Measurements from ENCODE around the gene GJC2.

DNA sequence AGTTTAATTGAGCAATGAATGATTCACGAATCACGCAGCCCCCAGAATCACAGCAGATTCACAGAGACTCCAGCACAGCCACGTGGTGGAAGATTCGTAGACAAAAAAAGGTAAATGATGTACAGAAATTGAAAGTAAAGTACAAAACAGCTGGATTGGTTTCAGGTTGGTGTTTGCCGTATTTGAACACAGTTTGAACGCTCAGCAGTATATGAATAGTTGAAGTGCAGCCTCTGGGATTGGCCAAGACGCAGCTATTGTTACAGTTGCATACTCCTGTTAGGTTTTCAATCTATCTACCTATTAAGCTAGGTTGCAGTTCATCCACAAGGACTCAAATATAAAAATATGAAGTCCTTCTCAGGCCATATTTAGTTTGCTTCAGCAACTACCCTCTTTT, 37.6 kb upstream of the GJC2 start:
- TF ChIP-seq, protein P1, sequence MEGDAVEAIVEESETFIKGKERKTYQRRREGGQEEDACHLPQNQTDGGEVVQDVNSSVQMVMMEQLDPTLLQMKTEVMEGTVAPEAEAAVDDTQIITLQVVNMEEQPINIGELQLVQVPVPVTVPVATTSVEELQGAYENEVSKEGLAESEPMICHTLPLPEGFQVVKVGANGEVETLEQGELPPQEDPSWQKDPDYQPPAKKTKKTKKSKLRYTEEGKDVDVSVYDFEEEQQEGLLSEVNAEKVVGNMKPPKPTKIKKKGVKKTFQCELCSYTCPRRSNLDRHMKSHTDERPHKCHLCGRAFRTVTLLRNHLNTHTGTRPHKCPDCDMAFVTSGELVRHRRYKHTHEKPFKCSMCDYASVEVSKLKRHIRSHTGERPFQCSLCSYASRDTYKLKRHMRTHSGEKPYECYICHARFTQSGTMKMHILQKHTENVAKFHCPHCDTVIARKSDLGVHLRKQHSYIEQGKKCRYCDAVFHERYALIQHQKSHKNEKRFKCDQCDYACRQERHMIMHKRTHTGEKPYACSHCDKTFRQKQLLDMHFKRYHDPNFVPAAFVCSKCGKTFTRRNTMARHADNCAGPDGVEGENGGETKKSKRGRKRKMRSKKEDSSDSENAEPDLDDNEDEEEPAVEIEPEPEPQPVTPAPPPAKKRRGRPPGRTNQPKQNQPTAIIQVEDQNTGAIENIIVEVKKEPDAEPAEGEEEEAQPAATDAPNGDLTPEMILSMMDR (IDR thresholded peaks at IDR 0.05): no peak
- TF ChIP-seq, protein P2, sequence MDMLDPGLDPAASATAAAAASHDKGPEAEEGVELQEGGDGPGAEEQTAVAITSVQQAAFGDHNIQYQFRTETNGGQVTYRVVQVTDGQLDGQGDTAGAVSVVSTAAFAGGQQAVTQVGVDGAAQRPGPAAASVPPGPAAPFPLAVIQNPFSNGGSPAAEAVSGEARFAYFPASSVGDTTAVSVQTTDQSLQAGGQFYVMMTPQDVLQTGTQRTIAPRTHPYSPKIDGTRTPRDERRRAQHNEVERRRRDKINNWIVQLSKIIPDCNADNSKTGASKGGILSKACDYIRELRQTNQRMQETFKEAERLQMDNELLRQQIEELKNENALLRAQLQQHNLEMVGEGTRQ (IDR thresholded peaks at IDR 0.05; ENCODE audit: borderline replicate concordance, low read depth, low read length): no peak
- TF ChIP-seq, protein P3, sequence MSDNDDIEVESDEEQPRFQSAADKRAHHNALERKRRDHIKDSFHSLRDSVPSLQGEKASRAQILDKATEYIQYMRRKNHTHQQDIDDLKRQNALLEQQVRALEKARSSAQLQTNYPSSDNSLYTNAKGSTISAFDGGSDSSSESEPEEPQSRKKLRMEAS (IDR thresholded peaks at IDR 0.05; ENCODE audit: low read depth): no peak
- no peak for TF ChIP-seq TAF1 (IDR thresholded peaks at IDR 0.05; ENCODE audit: borderline replicate concordance, low read depth, low read length)
- TF ChIP-seq RFX5 (IDR thresholded peaks at IDR 0.05; ENCODE audit: low read length): no peak
- TF ChIP-seq SIN3A (IDR thresholded peaks at IDR 0.05; ENCODE audit: borderline replicate concordance, low read depth, low read length): no peak
- TF ChIP-seq EP300 (IDR thresholded peaks at IDR 0.05; ENCODE audit: borderline replicate concordance in 1 of 2, low read depth in 1 of 2, low read length in 1 of 2): no peak
- no peak for TF ChIP-seq EZH2phosphoT487 (IDR thresholded peaks at IDR 0.05; ENCODE audit: borderline replicate concordance, low read depth)
- TF ChIP-seq CHD2 (IDR thresholded peaks at IDR 0.05; ENCODE audit: low read length, partially characterized antibody): no peak
- no peak for TF ChIP-seq NFIC (IDR thresholded peaks at IDR 0.05; ENCODE audit: borderline replicate concordance)
- no peak for TF ChIP-seq TEAD4 (IDR thresholded peaks at IDR 0.05; ENCODE audit: borderline replicate concordance, insufficient read depth)
- TF ChIP-seq POLR2AphosphoS5 (IDR thresholded peaks at IDR 0.05; ENCODE audit: low read depth, low read length): no peak
